GM21737 (cell line): ENCODE results near the gene RAB17.
A peak's percentile ranks its signal among the peaks of the same experiment; 100 is the strongest.

ENCODE experiments used
- ATAC-seq: cut with Tn5 transposase; IDR thresholded peaks from one replicate; pipeline ENCODE4 v1.9.1; 2021; ENCODE audit warnings: mild to moderate bottlenecking, moderate library complexity; ENCODE audit not compliant: unreplicated experiment

The RAB17 gene

GRCh38 chr2:237581326-237581725, 9.2 kb downstream of the RAB17 start:
- no peak for ATAC-seq

- no peak for ATAC-seq
Observed at GRCh38 chr2:237577956-237578870, 12.3 kb downstream of the RAB17 start.

DNA sequence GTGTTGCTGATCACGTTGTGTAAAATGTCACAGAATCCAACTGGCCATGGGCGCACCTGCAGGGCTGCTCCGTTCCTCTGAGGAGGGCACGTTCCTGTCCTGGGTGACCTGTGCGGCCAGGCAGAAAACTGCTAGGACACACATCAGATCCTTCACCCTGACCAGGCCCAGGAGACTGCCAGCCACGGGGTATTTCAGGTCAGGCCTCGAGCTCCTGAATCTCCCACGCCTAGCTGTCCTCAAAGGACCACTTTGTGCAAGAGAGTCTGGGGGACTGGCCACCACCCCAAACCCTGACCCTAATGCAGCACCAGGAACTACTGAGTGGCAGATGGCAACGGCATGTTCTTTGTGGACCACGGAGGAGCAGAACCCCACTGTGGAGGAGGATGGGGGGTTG, 13.1 kb downstream of the RAB17 start:
- no peak for ATAC-seq

DNA sequence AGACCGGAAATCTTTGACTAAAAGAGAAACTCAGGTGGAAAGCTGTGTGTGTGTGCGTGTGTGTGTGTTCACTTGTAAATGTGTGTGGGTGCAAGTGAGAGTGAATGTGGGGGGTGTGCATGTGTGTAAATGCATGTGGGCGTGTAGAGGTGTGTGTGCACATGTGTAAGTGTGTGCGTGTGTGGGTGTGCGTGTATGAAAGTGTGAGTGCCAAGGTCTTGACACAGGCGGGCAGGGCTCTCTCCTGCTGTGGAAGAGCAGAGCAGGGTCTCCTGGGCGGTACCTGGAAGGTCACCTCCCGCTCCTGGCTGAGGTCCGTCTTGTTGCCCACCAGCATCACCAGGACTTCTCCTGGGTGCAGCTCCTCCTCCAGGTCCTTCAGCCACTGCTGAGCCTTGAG, 13.6 kb downstream of the RAB17 start:
- ATAC-seq, result no peak

- ATAC-seq, result no peak
Observed at GRCh38 chr2:237575869-237576862, 14.4 kb downstream of the RAB17 start.

DNA sequence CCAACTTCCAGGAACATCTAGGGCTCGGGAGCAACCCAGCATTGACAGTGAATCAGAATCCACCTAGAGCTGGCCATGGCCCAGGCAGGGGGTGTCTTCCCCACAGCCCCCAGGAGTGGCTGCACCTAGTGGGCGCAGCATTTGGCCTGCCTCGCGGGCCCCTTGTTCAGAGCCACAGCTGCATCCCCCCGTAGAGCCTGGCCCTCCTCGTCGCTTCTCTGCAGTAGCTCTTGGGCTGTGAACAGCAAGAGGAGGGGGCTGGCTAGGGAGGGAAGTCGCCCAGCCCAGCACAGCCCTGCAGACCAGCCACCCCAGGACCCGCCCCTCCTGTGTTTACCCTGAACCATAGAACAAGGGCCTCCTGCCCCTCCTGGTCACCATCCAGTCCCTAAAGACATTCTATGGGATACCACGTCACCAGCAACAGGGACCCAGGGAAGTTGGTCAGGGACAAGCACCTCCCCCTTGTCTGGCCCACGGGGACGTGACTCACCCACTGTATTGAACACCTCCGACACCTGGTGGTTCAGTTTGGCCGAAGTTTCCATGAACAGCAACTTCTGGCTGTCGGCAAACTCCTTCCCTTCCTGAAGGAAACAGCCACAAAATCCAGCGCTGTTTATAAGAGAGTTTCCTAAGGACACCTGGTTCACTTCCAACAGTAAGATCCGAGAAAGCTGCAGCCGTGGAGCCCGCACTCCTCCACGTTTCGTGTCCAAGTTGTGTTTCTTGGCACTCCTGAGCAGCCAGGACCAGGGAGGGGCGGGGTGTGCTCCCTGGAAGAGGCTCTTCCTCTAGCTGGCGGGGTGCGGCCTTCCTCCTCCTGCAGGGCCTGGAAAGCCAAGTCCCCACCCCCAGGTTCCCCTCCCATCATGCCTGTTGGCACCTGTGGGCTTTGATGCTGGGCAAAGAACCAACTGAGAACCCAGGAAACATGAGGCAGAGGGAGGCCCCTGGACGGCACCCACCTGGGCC, 15.4 kb downstream of the RAB17 start:
- no peak for ATAC-seq

- no peak for ATAC-seq
Observed at GRCh38 chr2:237574467-237574866, 16.1 kb downstream of the RAB17 start.

DNA sequence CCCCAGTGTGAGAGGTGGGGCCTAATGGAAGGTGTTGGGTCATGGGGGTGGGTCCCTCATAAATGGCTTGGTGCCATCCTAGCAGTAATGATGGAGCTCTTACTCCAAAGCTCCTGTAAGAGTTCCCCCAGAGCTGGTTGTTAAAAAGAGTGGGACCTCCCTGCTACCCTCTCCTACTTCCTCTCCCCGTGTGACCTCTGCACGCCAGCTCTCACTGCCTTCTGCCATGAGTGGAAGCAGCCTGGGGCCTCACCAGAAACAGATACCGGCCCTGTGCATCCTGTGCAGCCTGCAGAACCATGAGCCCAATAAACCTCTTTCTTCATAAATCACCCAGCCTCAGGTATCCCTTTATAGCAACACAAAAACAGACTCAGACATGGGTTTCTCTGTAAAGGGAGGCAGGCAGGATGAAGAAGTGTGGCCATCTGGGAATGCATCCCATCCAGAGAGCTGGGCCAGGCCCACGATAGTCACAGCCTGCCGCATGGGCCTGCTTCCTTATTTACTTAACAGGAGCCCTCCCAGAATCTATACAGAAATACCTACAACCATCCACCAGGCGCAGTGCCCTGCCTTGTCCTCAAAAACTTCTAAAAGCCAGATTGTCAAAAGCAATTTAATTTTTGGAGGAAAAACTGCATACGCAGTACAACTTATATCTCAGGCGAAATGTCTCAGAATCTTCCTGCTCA, 16.7 kb downstream of the RAB17 start:
- ATAC-seq, result no peak

DNA sequence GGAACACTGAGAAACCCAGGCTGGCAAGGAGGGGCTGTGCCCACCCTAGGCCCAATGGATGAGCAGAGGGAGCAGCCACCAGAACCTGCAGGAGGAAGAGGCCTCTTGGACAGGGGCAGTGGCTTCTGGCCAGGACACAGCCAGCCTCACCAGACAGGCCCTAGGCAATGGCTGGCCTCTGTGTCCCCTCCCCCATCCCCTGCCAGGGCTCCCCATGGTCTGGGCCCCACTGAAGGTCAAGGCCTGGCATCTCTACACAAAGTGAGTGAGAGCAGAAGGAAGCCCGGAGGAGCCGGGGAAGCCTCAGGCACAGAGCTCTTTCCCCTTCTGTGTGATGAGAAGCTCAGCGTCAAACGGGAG, 17.8 kb downstream of the RAB17 start:
- no peak for ATAC-seq

GRCh38 chr2:237572021-237572741, 18.4 kb downstream of the RAB17 start:
- peak; percentile 85 for ATAC-seq

DNA sequence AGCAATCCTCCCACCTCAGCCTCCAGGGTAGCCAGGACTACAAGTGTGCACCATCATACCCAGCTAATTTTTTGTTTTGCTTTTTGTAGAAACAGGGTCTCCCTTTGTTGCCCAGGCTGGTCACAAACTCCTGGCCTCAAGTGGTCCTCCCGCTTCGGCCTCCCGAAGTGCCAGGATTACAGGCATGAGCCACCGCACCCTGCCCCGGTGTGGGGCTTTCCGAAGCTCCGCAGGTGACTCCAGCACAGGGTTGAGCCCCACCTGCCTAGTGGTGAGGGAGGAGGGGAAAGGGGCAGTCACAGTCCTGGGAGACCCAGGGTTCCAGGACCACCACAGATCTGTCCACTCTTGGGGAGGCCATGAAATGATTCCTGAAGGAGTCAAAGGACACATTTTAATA, 19.0 kb downstream of the RAB17 start:
- no peak for ATAC-seq

GRCh38 chr2:237570776-237571335, 19.7 kb downstream of the RAB17 start:
- ATAC-seq, result no peak

DNA sequence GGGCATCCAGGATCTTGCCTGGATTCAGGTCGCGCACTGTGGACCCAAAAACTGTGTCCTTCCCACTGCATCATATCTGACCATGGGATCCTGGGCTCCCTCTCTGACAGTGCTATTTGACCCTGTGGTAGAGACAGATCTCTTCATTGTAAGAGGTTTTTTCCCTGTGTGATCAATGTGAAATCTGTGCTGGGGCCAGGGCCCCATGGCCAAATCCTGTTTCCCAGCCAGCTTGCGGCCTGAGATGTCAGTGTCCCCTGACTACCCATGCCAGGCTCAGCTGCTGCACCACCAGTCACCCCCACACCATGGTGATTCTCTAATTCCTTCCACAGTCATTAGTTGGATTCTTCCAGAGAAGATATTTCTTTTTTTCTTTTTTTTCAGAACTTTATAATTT, 20.6 kb downstream of the RAB17 start:
- no peak for ATAC-seq

DNA sequence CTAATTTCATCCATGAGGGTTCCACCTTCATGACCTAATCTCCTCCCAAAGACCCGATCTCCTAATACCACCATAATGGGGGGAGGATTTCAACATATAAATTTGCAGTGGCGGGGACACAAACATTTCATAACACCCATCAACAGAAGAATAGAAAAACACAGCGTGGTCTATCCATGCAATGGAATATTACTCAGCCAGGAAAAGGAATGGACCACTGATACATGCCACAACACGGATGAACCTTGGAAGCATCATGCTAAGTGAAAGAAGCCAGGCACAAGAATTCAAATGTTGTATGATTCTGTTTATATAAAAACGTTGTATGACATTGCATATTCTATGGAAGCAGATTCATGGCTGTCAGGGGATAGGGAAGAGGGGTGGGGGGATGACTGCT, 21.5 kb downstream of the RAB17 start:
- no peak for ATAC-seq

DNA sequence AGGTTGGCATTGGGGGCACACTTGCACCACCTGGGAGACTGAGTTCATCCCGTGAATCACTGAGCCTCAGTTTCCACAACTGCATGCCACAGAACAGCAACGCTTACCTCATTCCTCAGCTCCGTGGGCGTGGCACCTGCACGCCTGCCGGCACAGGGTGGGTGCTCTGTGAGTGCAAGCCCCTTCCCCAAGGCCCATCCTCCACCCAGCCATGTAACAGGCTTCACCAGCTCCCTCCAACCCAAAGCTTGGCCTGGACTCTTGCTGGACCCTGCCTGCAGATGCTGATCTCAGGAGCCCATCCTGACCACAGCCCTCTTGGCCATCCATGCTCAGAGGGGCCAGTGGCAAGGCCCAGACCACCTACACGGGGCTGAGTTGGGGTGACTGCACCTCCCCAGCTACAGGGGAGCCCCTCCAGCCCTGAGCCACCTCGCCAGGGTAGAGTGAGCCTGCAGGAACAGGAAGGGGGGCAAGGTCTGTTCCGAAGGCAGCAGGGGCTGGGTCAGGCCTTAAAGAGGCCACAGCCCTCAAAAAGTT, 22.3 kb downstream of the RAB17 start:
- no peak for ATAC-seq

DNA sequence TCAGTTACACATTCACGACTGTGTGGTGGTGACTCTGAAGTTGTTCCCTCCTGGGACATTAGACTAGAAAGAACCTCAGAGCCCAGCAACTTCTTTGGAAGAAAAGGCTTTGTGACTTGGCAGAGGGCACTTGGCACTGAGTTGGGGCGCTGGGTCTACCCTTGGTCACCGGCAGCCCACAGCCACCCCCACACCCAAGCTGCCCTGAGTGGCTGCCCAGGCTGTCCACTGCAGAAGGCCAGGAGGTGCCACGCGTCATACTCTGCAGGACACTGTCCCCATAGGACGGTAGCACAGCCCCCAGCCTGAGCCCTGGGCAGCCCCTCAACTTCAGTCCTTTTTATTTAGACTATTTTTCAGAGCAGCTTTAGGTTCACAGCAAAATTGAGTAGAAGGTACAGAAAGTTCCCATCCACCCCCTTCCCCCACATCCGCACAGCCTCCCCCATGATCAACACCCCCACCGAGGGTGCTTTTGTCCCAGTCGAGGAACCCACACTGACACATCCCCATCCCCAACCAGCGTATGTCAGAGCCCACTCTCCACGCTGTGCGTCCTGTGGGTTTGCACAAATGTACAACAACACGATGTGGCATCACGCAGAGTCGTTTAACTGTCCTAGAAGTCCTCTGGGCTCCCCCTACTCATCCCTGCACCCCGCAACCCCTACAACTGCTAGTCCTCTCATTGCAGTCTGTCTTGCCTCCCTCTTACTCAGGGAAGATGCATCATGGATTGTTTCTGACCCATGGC, 23.1 kb downstream of the RAB17 start:
- ATAC-seq, result no peak

DNA sequence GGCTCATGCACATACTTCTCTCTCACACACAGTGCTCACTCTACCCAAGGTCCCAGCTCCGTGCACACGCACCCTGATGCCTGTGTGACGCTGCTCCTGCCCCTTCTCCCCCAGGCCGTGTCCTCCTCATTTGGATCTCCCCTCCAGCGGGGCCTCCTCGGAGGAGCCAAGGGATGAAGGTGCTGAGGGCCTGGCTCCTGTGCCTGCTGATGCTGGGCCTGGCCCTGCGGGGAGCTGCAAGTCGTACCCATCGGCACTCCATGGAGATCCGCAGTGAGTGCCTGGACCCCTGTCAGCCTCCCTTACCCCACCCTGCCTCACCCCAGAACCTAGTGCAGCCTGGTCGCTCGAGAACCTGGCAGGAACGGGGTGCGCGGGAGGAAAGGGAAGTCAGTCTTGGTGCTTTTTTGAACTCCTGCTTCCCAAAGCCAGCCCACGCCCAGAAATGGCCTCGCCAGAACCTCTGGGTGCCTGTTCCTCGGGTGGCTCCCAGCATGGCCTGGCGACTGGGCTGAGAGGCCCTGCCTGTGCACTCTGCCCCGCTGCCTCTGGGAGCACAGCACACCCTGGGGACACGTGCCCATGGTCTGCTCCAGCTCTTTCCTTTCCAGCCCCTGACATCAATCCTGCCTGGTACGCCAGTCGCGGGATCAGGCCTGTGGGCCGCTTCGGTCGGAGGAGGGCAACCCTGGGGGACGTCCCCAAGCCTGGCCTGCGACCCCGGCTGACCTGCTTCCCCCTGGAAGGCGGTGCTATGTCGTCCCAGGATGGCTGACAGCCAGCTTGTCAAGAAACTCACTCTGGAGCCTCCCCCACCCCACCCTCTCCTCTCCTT, 23.9 kb downstream of the RAB17 start, which contains the start of gene PRLH:
PRLH (plus strand) TSS at position 174 of the 835 bp plus-strand sequence; CDS start at position 174, 0 bp downstream.
- no peak for ATAC-seq
